Effector CD8-positive, alpha-beta T cell (primary cell): ENCODE results near the gene CABLES1.
"Not testable (repeated sequence)": the region's sequence is repeated elsewhere in the genome, so short reads cannot be mapped to it uniquely, and the experiment has no call there.

Experiments used
- DNase-seq: peaks from one replicate; lab custom pipeline; 2025; lab: John Stamatoyannopoulos, UW

Gene CABLES1

DNA sequence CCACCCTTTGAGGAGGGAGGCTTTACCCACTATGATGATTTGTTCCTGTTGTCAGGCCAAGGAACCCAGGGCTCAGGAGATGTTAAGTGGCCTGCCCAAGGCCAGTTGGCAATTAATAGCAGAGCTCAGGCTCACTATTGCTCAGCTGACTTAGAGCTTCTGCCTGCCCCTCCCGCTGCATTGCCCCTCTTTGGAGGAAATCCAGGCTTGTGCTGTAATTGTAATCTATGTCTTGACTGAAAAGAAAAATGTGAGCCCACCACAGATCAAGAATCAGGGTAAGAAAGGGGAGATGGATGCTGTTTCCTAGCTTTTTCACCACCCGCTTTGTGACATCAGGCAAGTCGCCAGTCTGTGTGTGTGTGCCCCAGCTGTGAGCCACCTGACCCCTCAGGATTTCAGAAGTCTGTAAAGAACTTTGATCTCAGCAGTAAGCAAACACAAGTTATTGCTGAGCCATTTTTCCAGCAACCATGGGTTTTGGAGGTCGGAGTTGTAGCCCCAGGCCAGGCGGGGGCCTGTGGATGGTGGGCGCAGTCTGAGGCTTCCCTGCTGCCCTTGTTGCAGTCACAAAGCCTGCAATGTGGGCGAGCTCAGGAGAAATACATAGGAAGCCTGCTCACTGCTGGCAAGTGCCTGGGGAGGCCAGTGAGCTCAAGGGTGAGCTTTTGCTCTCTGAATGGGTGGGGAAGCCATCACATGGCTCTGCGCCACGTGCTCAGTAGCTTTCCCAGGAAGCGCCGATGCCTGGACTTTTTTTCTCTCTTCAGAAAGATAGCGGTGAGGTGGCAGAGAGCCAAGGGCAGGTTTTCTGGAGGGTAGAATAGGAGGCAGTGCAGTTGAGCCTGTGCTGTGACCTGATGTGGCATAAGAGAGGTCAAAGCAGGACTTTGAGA lies 6.1 kb downstream of the CABLES1 start:
- DNase-seq: no peak

DNA sequence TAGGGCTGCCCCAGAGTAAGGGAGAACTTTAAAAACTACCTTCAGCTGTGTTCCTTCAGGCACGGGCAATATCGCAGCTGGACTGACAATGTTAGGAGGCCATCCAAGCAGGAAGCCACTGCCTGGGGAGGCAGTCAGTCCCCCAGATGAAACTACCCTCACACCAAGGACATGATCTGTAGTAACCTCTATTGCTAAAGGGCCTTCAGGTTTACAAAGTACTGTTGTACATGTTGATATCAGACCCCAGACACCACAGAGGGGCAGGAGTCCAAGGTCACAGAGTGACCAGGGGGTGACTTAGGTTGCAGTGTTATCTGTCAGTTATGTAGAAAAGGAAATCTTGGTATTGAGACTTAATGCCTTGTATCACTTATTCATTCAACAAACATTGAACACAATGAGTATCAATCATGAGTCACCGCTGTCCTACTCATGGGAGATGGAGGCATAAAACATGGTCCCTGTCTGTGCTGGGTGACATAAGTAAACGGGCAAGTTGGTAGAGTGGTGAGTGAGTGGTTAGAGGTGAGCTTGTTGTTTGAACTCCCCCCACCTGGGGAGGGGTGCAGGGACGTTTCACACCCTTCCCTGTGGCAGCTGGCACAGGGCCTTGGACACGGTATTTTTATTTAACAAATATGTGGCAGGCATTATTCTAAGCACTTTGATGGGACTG lies 7.1 kb downstream of the CABLES1 start:
- DNase-seq: no peak

DNA sequence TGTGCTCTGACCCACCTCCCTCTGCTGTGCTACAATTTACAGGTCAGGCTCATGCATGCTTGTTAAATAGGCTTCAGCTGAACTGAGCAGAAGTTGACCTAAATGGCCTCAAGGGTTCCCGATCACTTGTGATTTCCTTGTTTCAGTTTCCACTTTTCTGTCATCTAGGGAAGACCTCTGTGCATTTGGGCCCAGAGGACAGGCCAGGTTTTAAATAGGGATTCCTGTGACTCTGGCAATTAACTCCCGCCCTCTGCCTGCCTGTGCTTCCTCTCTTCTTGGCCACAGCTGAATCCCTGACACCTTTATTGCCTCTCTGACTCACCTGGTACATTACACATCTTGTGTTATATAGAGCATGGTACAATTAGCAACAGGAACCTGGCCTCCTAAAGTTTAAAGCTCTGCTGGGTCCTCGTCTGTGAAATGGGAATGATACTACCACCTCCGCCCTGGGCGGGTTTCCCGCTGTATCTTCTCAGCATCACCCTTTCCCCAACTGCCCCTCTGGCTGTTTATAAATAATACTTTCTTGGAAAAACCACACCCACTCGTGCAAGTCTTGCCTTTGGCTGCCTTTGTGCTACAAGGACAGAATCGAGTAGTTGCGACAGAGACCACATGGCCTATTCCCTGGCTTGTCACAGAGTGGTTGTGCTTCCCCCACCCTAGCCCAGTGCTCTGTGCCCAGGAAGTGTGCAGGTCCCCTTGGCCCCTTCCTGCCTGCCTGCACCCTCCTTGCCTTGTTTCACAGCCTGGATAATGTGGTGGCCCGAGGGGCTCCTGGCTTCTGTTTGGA lies 7.9 kb downstream of the CABLES1 start:
- no peak for DNase-seq

DNA sequence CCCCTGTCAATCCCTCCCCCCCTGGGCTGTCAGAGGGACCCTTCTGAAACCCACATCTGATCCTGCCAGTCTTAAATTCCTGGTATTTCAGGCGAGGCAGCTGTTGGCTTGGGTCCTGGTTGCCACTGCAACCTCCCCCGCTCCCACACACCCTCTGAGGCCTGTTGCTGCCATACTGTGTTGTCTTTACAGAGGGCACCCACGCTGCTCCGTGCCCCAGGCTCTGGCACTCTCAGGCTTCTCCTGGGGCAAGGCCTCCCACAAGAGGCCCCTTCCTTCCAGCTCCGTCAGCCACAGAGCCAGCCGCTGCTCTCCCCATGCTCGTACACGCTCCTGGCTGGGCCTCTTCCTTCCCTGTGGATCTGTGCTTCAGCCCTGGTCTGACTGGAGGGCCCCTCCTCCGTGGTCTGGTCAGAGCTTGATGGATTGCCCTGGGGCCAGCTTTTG lies 8.6 kb downstream of the CABLES1 start:
- no peak for DNase-seq

GRCh38 chr18:23144640-23145039 lies 9.4 kb downstream of the CABLES1 start:
- no peak for DNase-seq

GRCh38 chr18:23145621-23146020 lies 10.3 kb downstream of the CABLES1 start:
- no peak for DNase-seq

DNA sequence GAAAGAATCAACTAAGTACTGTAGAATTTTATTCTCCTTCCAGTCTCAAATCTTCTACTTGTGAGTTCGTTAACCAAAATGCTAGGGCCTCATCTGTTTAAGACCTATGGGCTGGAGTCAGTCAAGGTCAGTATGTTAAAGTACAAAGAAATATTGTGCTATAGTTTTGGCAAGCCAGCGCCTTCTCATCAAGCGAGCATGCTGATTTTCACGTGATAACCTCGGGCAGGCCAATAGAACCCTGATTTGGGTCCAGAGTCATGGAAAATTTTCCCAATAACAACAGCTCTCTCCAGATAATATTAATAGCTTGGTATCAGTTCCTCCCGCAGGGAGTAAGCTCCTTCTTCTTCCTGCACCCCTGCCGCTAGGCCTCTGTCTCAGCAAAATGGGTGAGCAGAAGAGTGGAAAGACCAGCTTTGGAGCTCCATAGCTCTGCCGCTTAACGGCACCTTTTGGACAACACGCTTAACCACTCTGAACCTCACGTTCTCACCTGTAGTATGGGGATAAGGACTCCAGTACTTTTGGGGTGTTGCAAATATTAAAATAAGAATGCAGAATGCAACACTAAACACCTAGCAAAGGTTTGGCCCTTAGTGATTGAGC lies 11.7 kb downstream of the CABLES1 start:
- no peak for DNase-seq

DNA sequence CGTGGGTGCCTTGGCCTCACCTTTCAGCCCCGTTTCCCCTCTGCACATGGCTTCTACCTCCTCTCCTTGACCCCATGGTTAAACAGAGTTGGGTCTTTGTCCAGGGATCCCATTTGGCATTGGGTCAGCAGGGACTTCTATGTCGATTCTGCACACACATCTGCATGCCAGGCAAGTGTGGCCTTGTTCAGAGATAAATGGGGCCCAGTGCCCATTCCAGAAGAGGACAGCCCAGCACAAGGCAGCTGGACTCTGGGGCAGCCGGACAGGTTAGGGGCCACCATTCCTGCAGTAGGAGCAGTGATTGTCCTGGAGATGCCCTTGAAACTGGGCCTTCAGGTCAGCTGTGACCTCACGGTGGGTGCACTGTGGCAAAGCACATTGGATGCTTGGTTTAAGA lies 13.1 kb downstream of the CABLES1 start:
- no peak for DNase-seq

- no peak for DNase-seq
These were observed 14.3 kb downstream of the CABLES1 start for GRCh38 chr18:23149570-23149969.

DNA sequence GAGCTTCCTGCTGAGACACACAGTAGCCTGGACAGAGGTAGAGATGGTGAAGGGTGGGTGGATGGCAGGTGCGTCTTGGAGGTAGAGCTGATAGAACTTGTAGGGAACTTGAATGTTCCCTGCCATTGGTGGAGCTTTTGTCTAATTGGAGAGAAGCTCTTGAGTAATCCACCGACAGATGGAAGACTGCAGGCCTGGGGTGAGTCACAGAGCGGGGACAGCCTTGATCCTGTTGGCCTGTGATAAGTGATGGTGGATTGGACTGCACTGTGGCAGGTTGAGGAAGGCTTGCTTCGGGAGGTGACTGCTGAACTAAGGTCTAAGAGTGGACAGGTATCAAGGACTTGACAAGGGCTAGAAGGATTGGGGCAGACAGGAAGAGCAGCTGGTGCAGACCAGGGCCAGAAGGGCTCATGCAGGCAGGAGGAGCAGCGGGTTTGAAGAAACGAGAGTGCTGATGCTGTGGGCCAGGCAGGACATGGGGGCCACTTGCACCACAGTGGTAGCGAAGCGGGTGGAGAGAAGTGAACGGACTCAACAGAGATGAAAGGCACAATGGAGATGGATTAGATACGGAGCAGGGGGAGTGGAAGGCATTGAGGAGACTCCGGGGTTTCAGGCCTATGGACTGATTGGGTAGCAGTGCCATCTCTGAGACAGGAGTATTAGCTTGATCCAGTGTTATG lies 16.3 kb downstream of the CABLES1 start:
- no peak for DNase-seq

- DNase-seq: no peak
These were observed 18.7 kb downstream of the CABLES1 start for GRCh38 chr18:23154030-23154429.

GRCh38 chr18:23154823-23155500 lies 19.7 kb downstream of the CABLES1 start:
- no peak for DNase-seq

DNA sequence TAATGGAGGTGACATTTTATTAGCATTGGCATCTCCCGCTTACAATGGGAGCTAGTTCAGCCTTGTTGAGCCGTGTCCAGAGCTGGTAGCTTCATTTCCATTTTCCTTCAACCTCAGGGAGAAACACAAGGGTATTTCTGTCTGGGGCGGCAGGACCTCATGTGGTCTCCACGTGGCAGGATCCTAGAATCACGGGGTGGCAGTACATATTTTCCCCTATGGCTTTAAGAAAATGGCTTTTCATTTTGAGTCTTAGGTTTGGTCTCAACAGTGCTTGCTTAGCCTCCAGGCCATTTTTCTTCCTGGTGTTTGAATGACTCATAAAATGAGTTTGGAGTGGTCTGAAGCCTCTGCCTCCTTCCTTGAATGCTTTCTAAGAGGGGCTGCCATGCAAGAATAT lies 20.3 kb downstream of the CABLES1 start:
- no peak for DNase-seq

DNA sequence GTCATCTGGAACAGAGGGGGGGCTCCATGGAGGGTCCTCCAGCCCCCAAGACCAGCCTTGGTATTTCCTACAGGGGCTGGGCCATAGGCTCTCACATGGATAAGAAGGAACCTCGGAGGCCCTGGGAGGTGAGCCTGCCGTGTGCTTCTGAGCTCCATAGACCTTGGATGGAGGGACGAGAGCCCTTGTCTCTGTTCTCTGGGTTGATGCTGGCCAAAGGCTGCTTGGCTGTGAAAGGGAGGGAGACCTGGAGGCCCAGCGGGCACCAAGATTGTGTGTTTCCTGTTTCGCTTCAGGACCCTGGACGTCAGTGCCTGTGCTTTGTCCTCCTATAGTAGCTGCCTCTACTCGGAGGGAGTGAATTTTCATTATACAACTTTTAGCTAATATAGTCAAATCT lies 20.8 kb downstream of the CABLES1 start:
- no peak for DNase-seq

- DNase-seq: no peak
These were observed 22.8 kb downstream of the CABLES1 start for GRCh38 chr18:23158058-23158457.

DNA sequence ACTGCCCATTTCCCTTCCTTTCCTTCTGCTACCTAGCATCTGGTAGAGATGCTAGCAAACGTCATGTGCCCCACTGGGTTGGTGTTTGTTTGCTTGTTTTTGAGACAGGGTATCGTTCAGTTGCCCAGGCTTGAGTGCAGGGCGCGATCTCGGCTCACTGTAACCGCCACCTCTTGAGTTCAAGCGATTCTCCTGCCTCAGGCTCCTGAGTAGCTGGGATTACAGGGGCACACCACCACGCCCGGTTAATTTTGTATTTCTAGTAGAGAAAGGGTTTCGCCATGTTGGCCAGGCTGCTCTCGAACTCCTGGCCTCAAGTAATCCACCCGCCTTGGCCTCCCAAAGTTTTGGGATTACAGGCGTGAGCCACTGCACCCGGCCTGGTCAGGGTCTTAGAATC lies 23.6 kb downstream of the CABLES1 start:
- DNase-seq: not testable (repeated sequence)

GRCh38 chr18:23159344-23159743 lies 24.1 kb downstream of the CABLES1 start:
- DNase-seq: no peak

GRCh38 chr18:23162473-23162872 lies 27.2 kb downstream of the CABLES1 start:
- no peak for DNase-seq

DNA sequence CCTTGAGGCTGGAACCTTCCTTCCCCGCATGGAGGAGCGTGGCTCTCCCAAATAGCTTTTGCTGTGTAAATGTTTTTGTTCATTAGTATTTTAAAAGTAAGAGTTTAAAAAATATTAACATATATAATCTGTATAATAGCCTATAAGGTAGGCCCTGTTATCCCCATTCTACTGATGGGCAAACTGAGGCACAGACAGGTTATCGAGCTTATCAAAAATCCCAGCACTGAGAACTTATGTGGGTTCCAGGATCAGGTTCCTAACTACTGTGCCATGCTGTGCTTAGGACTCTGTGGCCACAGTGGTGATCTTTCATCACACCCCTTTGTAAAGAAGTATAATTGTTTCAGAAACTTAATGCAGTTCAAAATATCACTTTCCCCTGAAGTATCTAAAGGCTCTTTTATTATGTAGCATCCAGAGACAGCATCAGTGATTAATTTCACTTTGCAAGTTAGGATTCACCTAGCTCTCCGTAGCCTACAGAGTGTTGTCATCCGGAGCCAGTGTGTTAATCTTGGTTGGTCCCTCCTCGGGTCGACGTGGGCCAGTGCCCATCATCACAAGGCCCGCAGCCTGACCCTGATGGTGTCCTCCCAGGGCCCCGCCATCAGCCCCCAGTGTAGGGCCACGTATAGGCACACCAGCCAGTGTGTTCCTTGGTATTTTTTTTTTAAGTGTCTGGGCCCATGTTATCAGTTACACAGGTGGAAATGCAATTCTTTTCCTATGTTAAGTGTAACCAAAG lies 28.7 kb downstream of the CABLES1 start:
- DNase-seq: no peak
